K562 (cell line): ENCODE measurements around the gene HDAC7. TPM values are rescaled to one million over a fixed set of nuclear protein-coding genes. Genes with fewer than 3 reads are reported as not detected.

Experiments used
- ATAC-seq: fragments of 200-7000 bp; cut with Tn5 transposase; 3 replicates; pipeline ENCODE4 v1.9.1; 2020; ENCODE audit warnings: moderate library complexity
- BruUV-seq: library from RNA; stranded (reverse); fragments of 400-500 nt; replicated peaks from 2 replicates; lab custom pipeline; 2021; lab: Mats Ljungman, UMichigan
- CTCF ChIA-PET: fragments of 300-600 bp; formaldehyde crosslinking; extraction: SDS; loops from one replicate; lab custom pipeline; 2021; ENCODE audit warnings: low intra/inter-chr PET ratio; lab: Yijun Ruan, JAX
- POLR2A ChIA-PET: fragments of 300-600, 350-650 bp; sonication (Branson Sonifier 250); formaldehyde crosslinking; extraction: SDS; loops from one replicate; lab custom pipeline; 2021; ENCODE audit warnings: antibody characterized with exemption, inconsistent platforms; lab: Yijun Ruan, JAX
- DNase-seq, 4 experiments: peaks; one replicate each; pipeline versions ENCODE4 v3.0.0 to v3.0.0-alpha.2; 2011 to 2018; ENCODE audit warnings: low spot score in 3 of 4, mixed read lengths in 3 of 4; ENCODE audit errors: extremely low read depth in 1 of 4
- FAIRE-seq: peaks from 2 replicates; lab custom pipeline; 2011; peaks lifted over from hg19 to GRCh38; lab: Jason Lieb, UNC
- H2AFZ ChIP-seq: 2 replicates; pipeline ENCODE4 v1.6.0; 2011; ENCODE audit warnings: low read depth, low read length, control low read depth, inconsistent platforms
- H3K27ac ChIP-seq: fragments of 200-600 bp; 3 replicates; pipeline ENCODE4 v1.8.0; 2011; ENCODE audit warnings: low read depth, mild to moderate bottlenecking, control low read depth, inconsistent platforms, low read length, moderate library complexity, mixed read lengths; ENCODE audit errors: extremely low read depth
- H3K27me3 ChIP-seq, 2 experiments: fragments of 300-600 bp in 1 of 2; 2 replicates in 1 of 2; 3 replicates in 1 of 2; pipeline versions ENCODE4 v1.6.0 to v1.8.0; 2011; ENCODE audit warnings: inconsistent platforms in 2 of 2, low read length in 2 of 2, mild to moderate bottlenecking in 1 of 2, mixed read lengths in 1 of 2, moderate library complexity in 1 of 2; ENCODE audit not compliant: control insufficient read depth in 2 of 2, insufficient read depth in 2 of 2
- H3K36me3 ChIP-seq: fragments of 300-600 bp; 3 replicates; pipeline ENCODE4 v1.8.0; 2011; ENCODE audit warnings: mild to moderate bottlenecking, low read length, inconsistent platforms; ENCODE audit not compliant: control insufficient read depth, insufficient read depth
- H3K4me1 ChIP-seq, 2 experiments: fragments of 200-600 bp in 1 of 2; replicated peaks in 1 of 2; 2 replicates in 1 of 2; 3 replicates in 1 of 2; pipeline versions ENCODE4 v1.5.1 to v1.8.0; 2011; ENCODE audit warnings: inconsistent platforms in 2 of 2, low read length in 2 of 2, mild to moderate bottlenecking in 1 of 2, mixed read lengths in 1 of 2, moderate library complexity in 1 of 2; ENCODE audit not compliant: control insufficient read depth in 2 of 2, insufficient read depth in 2 of 2
- H3K4me2 ChIP-seq: 2 replicates; pipeline ENCODE4 v1.6.1; 2011; ENCODE audit warnings: low read length, control low read depth, inconsistent platforms, mixed read lengths; ENCODE audit not compliant: insufficient read depth
- H3K4me3 ChIP-seq: fragments of 200-600 bp; sonication (generic), shearing (Covaris generic); 2 replicates; pipeline ENCODE4 v1.5.1; 2016; ENCODE audit warnings: control low read depth, inconsistent platforms
- H3K79me2 ChIP-seq: fragments of 200-600 bp; 3 replicates; pipeline ENCODE4 v1.8.0; 2011; ENCODE audit warnings: low read length, inconsistent platforms; ENCODE audit not compliant: control insufficient read depth, insufficient read depth
- H3K9ac ChIP-seq, 2 experiments: 2 replicates each; pipeline versions ENCODE4 v1.6.0 to v1.6.1; 2011; ENCODE audit warnings: low read depth in 2 of 2, low read length in 2 of 2, control low read depth in 1 of 2, inconsistent platforms in 1 of 2, mild to moderate bottlenecking in 1 of 2, mixed read lengths in 1 of 2; ENCODE audit not compliant: insufficient read depth in 1 of 2
- H3K9me1 ChIP-seq: one replicate; pipeline ENCODE4 v1.6.0; 2011; ENCODE audit warnings: inconsistent platforms, mild to moderate bottlenecking, low read length, moderate library complexity; ENCODE audit not compliant: control insufficient read depth, insufficient read depth
- H3K9me3 ChIP-seq: replicated peaks from 2 replicates; pipeline ENCODE4 v1.5.1; 2011; ENCODE audit warnings: low read depth, low read length, inconsistent platforms; ENCODE audit not compliant: control insufficient read depth, insufficient read depth
- H4K20me1 ChIP-seq: replicated peaks from 2 replicates; pipeline ENCODE4 v1.6.1; 2011; ENCODE audit warnings: low read length, inconsistent platforms, mixed read lengths; ENCODE audit not compliant: control insufficient read depth, insufficient read depth
- ATF3 ChIP-seq, 2 experiments: fragments of 450-650 bp in 1 of 2; sonication (generic) in 1 of 2; formaldehyde crosslinking in 1 of 2; IDR thresholded peaks in 1 of 2; conservative IDR thresholded peaks in 1 of 2; 2 replicates each; pipeline versions ENCODE4 v1.6.1 to v1.8.1; 2016 to 2023; ENCODE audit warnings: mild to moderate bottlenecking in 2 of 2, moderate library complexity in 2 of 2, inconsistent platforms in 1 of 2, missing genetic modification reagents in 1 of 2
- HNRNPLL ChIP-seq: fragments of 200-400 bp; formaldehyde crosslinking; IDR thresholded peaks from 2 replicates; pipeline ENCODE4 v1.6.1; 2017; ENCODE audit warnings: low read length, low read depth, mild to moderate bottlenecking; ENCODE audit not compliant: poor library complexity, severe bottlenecking
- KDM1A ChIP-seq, 2 experiments: fragments of 450-650 bp; IDR thresholded peaks; 2 replicates each; pipeline ENCODE4 v1.6.1; 2016; ENCODE audit warnings: mild to moderate bottlenecking in 2 of 2
- KLF16 ChIP-seq: IDR thresholded peaks from 2 replicates; pipeline ENCODE4 v1.6.1; 2016; ENCODE audit warnings: antibody characterized with exemption
- POLR2G ChIP-seq: fragments of 200-400 bp; formaldehyde crosslinking; IDR thresholded peaks from 2 replicates; pipeline ENCODE4 v1.6.1; 2017; ENCODE audit warnings: low read depth, mild to moderate bottlenecking, antibody characterized with exemption, low read length, moderate library complexity
- ZNF263 ChIP-seq: sonication (generic); formaldehyde crosslinking; IDR thresholded peaks from 2 replicates; pipeline ENCODE4 v1.8.0; 2022; ENCODE audit warnings: mild to moderate bottlenecking, missing genetic modification reagents, borderline replicate concordance
- WGBS: fragments of 100-300 bp; shearing (Covaris generic); methylation state at CpG from one replicate; pipeline ENCODE4 v1.1.6; 2016; ENCODE audit warnings: low coverage, mixed read lengths; ENCODE audit not compliant: insufficient coverage; ENCODE audit errors: missing lambda C conversion rate; 5-methylcytosine and 5-hydroxymethylcytosine counted together
- in situ Hi-C: fragments of 300-500 bp; cut with MboI; formaldehyde crosslinking; loops from 4 replicates; pipeline ENCODE4 v1.15.0; 2018; ENCODE audit warnings: inconsistent platforms, mixed read lengths
- intact Hi-C: fragments of 100-400 bp; cut with micrococcal nuclease; formaldehyde crosslinking; loops from 2 replicates; pipeline ENCODE4 v1.14.2; 2022
- polyA plus RNA-seq, 8 experiments: library from polyadenylated mRNA; depleted of rRNA in 4 of 8; stranded (reverse) in 5 of 8; unstranded in 3 of 8; fragments of >200 nt; fragmentation: Nextera tagmentation in 2 of 8; fragmentation: Illumina TruSeq in 1 of 8; extraction: Ambion mirVana in 2 of 8; extraction: Trizol in 1 of 8; gene quantifications; 2 replicates each; pipeline versions ENCODE4 v1.2.1 to v1.2.3, GENCODE V29; 2011 to 2014; ENCODE audit warnings: inconsistent platforms in 1 of 8, missing spikeins in 1 of 8
- total RNA-seq, 7 experiments: library from RNA; depleted of rRNA in 6 of 7; stranded (reverse); fragments of >200 nt in 6 of 7; fragmentation: Illumina TruSeq in 2 of 7; extraction: Trizol in 2 of 7; gene quantifications; 2 replicates each; pipeline versions ENCODE4 v1.2.1 to v1.2.3, GENCODE V29; 2011 to 2021; ENCODE audit warnings: low replicate concordance in 1 of 7

Gene HDAC7
- total and polyA plus RNA-seq, 9 of the 15 experiments (the other 6 are each of a cell fraction or from before 2014, with no cell fraction given): 2.5 to 129 (median 31.1) TPM

- no peak for TF ChIP-seq KDM1A (IDR thresholded peaks at IDR 0.05)
- 13% methylated on average over 15 of the region's 16 CpGs for WGBS
- Histone ChIP-seq H3K4me2 (no peak overlapping the region), H4K20me1 (no peaks in the 10 kb centered on the region; the same call in 1 of the 2 replicates), H3K9me1 (no peaks in the 10 kb centered on the region), H2AFZ (no peak overlapping the region), H3K9ac (peak overlapping the region in 1 of 2 experiments; percentile 38; a peak in 1 of 4 replicates), H3K4me1 (peaks cover 6 to 37% of the 10 kb centered on the region in 2 experiments; a peak in 3 of 5 replicates), H3K9me3 (no peaks in the 10 kb centered on the region), H3K27me3 (peaks cover 28 to 70% of the 10 kb centered on the region in 2 experiments), H3K4me3 (no peak overlapping the region), H3K36me3 (no peaks in the 10 kb centered on the region), H3K27ac (no peak overlapping the region), H3K79me2 (no peaks in the 10 kb centered on the region)
- intact Hi-C loops: loop anchor here (2.0 kb wide), 1 partner anchor 21 kb away; no protein-coding TSS in a partner anchor
- in situ Hi-C loops: no loop called here
- BruUV-seq: no TSS peak
- CTCF ChIA-PET: interaction anchor here (3.0 to 5.5 kb wide), 3 partner anchors 21 to 93 kb away, joined by 16 to 59 read pairs (median 42); no protein-coding TSS in a partner anchor
- no peak for ATAC-seq
- POLR2A ChIA-PET: interaction anchor here (0.6 kb wide), 2 partner anchors 22 to 41 kb away, joined by 3 to 4 read pairs; no protein-coding TSS in a partner anchor
- DNase-seq: no peak
- FAIRE-seq: no peak
Observed at GRCh38 chr12:47745485-47746041, 74.1 kb downstream of the HDAC7 start.

GRCh38 chr12:47744778-47745436 is 74.8 kb downstream of the HDAC7 start:
- in situ Hi-C loops (no loop called here), intact Hi-C loops (loop anchor here (2.0 kb wide), 1 partner anchor 22 kb away; no protein-coding TSS in a partner anchor)
- POLR2A ChIA-PET: interaction anchor here (0.6 to 1.4 kb wide), 8 partner anchors 10 to 105 kb away, joined by 3 to 4 read pairs (median 3); partner anchors contain the start of gene RAPGEF3
- no peaks in the 10 kb centered on the region; the same call in 1 of the 2 replicates for H4K20me1 ChIP-seq
- H3K27me3 ChIP-seq: peaks cover 23 to 65% of the 10 kb centered on the region in 2 experiments
- peak overlapping the region in 1 of 2 experiments; percentile 61; a peak in 1 of 4 replicates for H3K9ac ChIP-seq
- no peaks in the 10 kb centered on the region for H3K9me3 ChIP-seq
- 13% methylated on average over 8 of the region's 8 CpGs for WGBS
- no peak overlapping the region for H3K4me3 ChIP-seq
- no peaks in the 10 kb centered on the region for H3K79me2 ChIP-seq
- no peak overlapping the region for H2AFZ ChIP-seq
- FAIRE-seq (peak; percentile 23), DNase-seq (peak in 1 of 4 experiments; percentile 27), ATAC-seq (peak; percentile 25; the same call in 2 of the 3 replicates)
- no peaks in the 10 kb centered on the region for H3K9me1 ChIP-seq
- H3K4me2 ChIP-seq: no peak overlapping the region
- BruUV-seq: no TSS peak
- peaks cover 12 to 40% of the 10 kb centered on the region in 2 experiments for H3K4me1 ChIP-seq
- H3K36me3 ChIP-seq: no peaks in the 10 kb centered on the region
- no peak overlapping the region for H3K27ac ChIP-seq
- CTCF ChIA-PET: interaction anchor here (1.3 to 5.5 kb wide), 4 partner anchors 15 to 93 kb away, joined by 6 to 59 read pairs (median 29); no protein-coding TSS in a partner anchor
- TF ChIP-seq HNRNPLL (peak; percentile 12), ZNF263 (CRISPR knock-in tag) (peak; percentile 94), KLF16 (no peak), POLR2G (no peak), ATF3 (IDR thresholded peaks at IDR 0.05) (no peak), ATF3 (CRISPR knock-in tag; conservative IDR thresholded peaks at IDR 0.05) (no peak)
